NCI-H345 treated with DMSO at 0.1 percent for 48 hours (cell line): ENCODE data around the gene IL21.
A peak's percentile ranks its signal among the peaks of the same experiment; 100 is the strongest.
"Not testable (repeated sequence)": the region's sequence is repeated elsewhere in the genome, so short reads cannot be mapped to it uniquely, and the experiment has no call there.

ENCODE experiments used
- DNase-seq: peaks from one replicate; lab custom pipeline; 2025; ENCODE audit not compliant: unreplicated experiment; lab: John Stamatoyannopoulos, UW

IL21 gene

DNA sequence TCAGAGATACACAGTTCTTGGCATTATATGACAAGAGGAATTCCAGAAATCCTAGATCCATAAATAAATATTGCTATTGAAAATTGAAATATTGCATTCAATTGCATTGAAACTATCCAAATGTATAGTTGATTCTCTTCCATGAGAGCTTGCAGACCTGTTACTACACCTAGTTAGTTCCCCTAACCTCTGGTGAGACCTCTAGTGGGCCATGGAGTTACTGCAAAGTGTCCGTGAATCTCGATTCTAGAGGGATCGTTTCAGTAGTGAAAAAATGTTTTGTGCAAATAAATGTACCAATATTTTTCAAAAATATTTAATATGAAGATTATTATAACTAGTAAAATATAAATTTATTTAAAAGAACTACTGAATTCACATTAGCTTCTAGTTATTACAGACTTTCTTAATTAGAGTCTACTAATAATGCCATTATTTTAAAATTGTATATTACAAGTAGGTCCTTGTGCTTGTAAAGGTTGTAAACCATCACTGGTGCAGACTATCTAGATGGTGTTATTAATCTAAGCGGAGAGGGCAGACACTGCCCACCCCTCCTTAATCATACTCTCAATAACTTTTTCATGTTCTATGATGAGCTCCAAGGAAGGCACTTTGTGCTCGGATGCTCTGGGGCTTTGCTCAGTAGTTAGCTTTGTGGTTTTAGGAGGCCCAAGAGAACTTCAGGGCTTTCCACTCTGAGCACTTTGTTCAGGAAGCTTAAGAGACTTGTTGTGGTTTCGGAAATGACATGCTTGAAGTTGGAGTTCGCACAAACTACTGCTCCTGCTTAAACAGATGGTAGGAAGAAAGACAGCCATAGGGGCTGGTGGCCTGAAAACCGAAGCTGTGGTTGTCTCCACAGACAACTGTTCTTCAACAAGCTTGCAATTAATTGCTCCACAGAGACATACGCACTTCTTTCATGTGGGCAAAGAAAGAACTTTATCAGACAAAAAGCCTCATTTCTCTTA, 42.8 kb downstream of the IL21 start:
- peak; percentile 10 for DNase-seq

DNA sequence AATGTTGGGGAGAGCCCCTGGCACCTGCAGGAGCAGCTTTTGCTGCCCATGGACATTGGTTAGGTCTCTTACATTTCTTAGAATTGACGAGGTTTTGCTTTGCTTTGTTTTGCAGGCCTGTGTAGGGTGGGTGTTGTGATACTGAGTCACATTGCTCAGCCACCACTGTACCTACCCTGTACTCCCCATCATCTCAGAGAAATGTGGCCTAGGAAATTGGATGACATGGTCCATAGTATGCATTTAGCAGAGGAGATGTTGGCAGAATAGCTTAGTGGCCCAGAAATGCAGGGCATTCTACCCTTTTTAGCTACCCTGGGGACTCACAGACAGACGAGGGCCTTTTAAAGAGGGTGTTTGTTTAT, 43.7 kb downstream of the IL21 start:
- no peak for DNase-seq

DNA sequence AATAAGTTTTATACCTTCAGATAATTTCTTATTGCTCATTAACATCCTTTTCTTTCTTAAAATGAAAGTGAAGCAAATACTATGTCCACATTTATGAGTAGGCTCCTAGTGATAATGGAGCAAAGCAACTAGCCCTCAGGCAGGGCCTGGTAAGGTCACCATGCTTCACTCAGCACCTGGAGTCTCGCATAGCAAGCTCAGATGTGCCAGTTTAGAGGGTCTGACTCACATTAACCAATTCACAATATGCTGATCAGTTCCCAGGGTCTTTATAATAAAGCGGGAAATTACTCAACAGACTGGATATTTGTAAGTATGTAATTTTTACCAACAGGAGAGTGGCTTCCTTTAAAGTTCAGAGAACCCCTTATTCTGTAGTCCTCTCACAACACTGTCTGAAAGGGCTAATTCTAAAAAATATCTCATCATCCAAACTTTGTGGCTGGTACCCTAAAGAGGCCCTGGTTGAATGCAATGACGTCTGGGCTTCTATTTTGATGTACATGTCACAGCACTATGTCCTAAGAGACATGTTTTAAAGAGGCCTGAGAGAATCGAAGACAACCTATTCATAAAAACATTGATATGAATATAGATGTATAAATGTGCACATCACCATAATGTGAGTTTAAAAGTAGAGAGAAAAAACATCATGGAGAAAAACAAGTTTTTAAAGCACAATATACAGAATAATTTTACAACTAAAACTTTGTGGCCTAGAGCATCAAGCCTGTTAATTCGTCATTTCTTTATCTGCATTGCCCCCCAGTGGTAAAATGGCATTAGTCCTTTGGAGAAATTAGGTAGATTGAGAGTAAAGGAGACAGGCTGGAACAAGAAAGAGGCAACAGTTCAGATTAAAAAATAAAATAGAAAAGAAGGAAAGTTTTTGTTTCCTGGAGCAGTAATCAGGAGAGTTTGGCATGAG, 44.3 kb downstream of the IL21 start:
- peak; percentile 17 for DNase-seq

DNA sequence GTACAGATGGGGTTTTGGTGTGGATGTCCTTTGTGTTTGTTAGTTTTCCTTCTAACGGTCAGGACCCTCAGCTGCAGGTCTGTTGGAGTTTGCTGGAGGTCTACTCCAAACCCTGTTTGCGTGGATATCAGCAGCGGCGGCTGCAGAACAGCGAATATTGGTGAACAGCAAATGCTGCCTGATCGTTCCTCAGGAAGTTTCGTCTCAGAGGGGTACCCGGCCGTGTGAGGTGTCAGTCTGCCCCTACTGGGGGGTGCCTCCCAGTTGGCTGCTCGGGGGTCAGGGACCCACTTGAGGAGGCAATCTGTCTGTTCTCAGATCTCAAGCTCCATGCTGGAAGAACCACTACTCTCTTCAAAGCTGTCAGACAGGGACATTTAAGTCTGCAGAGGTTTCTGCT, 46.5 kb downstream of the IL21 start:
- not testable (repeated sequence) for DNase-seq

DNA sequence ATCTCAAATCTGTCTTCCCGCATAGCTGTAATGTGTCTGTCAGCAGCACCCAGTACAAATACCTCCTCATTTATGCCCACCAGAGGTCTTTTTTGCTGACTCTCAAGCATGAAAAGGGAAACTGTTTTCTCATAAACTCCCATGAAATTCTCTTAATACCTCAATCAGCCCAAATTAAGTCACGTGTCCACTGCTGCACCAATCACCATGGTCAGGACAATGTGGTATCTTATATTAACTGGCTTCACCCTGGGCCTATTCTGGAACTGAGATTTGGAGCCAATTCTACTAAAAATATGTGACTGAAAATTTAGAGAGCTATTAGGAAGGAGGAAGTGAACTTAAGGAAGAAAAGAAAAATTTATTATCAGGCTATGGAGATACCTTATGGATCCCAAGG, 58.4 kb downstream of the IL21 start:
- no peak for DNase-seq
